GM12878 (cell line): ENCODE measurements around the gene CD7. TPM values are rescaled to one million over a fixed set of nuclear protein-coding genes. Genes with fewer than 3 reads are reported as not detected.

Experiments
- ATAC-seq: fragments of 200-7000 bp; cut with Tn5 transposase; 3 replicates; pipeline ENCODE4 v1.9.1; 2020; ENCODE audit warnings: mild to moderate bottlenecking, moderate library complexity
- BruUV-seq: library from RNA; stranded (reverse); fragments of 400-500 nt; replicated peaks from 2 replicates; lab custom pipeline; 2021; lab: Mats Ljungman, UMichigan
- CTCF ChIA-PET: fragments of 300-600 bp; sonication (Branson Sonifier 250); formaldehyde crosslinking; extraction: SDS; loops from one replicate; lab custom pipeline; 2021; ENCODE audit warnings: inconsistent platforms; lab: Yijun Ruan, JAX
- POLR2A ChIA-PET: fragments of 350-600 bp; formaldehyde crosslinking; extraction: SDS; loops from one replicate; lab custom pipeline; 2021; ENCODE audit warnings: inconsistent platforms; lab: Charles Lee
- RAD21 ChIA-PET: fragments of 300-600 bp; sonication (Branson Sonifier 250); formaldehyde crosslinking; loops from one replicate; lab custom pipeline; 2023; ENCODE audit warnings: antibody characterized with exemption; ENCODE audit not compliant: unreplicated experiment; lab: Charles Lee
- SMC1A ChIA-PET: fragments of 300-600 bp; sonication (Branson Sonifier 250); formaldehyde crosslinking; loops from one replicate; lab custom pipeline; 2023; ENCODE audit not compliant: unreplicated experiment, uncharacterized antibody; lab: Charles Lee
- DNase-seq: peaks from one replicate; pipeline ENCODE4 v3.0.0-alpha.2; 2011; ENCODE audit warnings: low read depth, low spot score
- FAIRE-seq: peaks from 3 replicates; lab custom pipeline; 2011; peaks lifted over from hg19 to GRCh38; lab: Jason Lieb, UNC
- H2AFZ ChIP-seq: 2 replicates; pipeline ENCODE4 v1.6.0; 2011; ENCODE audit warnings: low read depth, low read length, control low read depth; ENCODE audit not compliant: control insufficient read depth
- H3K27ac ChIP-seq: 2 replicates; pipeline ENCODE4 v1.5.1; 2011; ENCODE audit warnings: control low read depth; ENCODE audit not compliant: control insufficient read depth, insufficient read depth
- H3K27me3 ChIP-seq, 2 experiments: replicated peaks in 1 of 2; 2 replicates each; pipeline versions ENCODE4 v1.6.0 to v1.6.1; 2011; ENCODE audit warnings: low read length in 1 of 2; ENCODE audit not compliant: control insufficient read depth in 2 of 2, insufficient read depth in 2 of 2
- H3K36me3 ChIP-seq, 2 experiments: 2 replicates each; pipeline ENCODE4 v1.5.1; 2011; ENCODE audit warnings: low read length in 1 of 2; ENCODE audit not compliant: control insufficient read depth in 2 of 2, insufficient read depth in 2 of 2
- H3K4me1 ChIP-seq: 2 replicates; pipeline ENCODE4 v1.6.1; 2011; ENCODE audit warnings: mild to moderate bottlenecking, low read length, moderate library complexity, mixed read lengths; ENCODE audit not compliant: control insufficient read depth, insufficient read depth
- H3K4me2 ChIP-seq: 2 replicates; pipeline ENCODE4 v1.6.0; 2011; ENCODE audit warnings: control low read depth; ENCODE audit not compliant: control insufficient read depth, insufficient read depth
- H3K4me3 ChIP-seq: fragments of 200-600 bp; sonication (generic); 2 replicates; pipeline ENCODE4 v1.5.1; 2016
- H3K79me2 ChIP-seq: 2 replicates; pipeline ENCODE4 v1.6.0; 2011; ENCODE audit warnings: low read length; ENCODE audit not compliant: control insufficient read depth, insufficient read depth
- H3K9ac ChIP-seq: 2 replicates; pipeline ENCODE4 v1.8.0; 2011; ENCODE audit warnings: low read length, control low read depth, mixed read lengths; ENCODE audit not compliant: control insufficient read depth, insufficient read depth
- H3K9me3 ChIP-seq: replicated peaks from 3 replicates; pipeline ENCODE4 v1.5.1; 2011; ENCODE audit warnings: mild to moderate bottlenecking, low read length; ENCODE audit not compliant: control insufficient read depth, insufficient read depth
- H4K20me1 ChIP-seq: 2 replicates; pipeline ENCODE4 v1.6.0; 2011; ENCODE audit not compliant: control insufficient read depth, insufficient read depth
- CEBPB ChIP-seq, 2 experiments: fragments of 150-350 bp in 1 of 2; IDR thresholded peaks; 2 replicates each; pipeline ENCODE4 v1.6.1; 2012 to 2014; ENCODE audit warnings: low read depth in 2 of 2, low read length in 2 of 2, borderline replicate concordance in 1 of 2, inconsistent platforms in 1 of 2
- IRF4 ChIP-seq: IDR thresholded peaks from 2 replicates; pipeline ENCODE4 v1.6.1; 2011; ENCODE audit warnings: low read depth, low read length
- JUND ChIP-seq: IDR thresholded peaks from 2 replicates; pipeline ENCODE4 v1.6.1; 2012; ENCODE audit warnings: low read depth, mild to moderate bottlenecking, low read length, improper control_type of control experiment, moderate library complexity
- MEF2B ChIP-seq: fragments of 450-650 bp; IDR thresholded peaks from 2 replicates; pipeline ENCODE4 v1.6.1; 2018; ENCODE audit warnings: mild to moderate bottlenecking, moderate library complexity; ENCODE audit not compliant: partially characterized antibody, poor library complexity, severe bottlenecking
- POU2F2 ChIP-seq: IDR thresholded peaks from 3 replicates; pipeline ENCODE4 v1.6.1; 2011; ENCODE audit warnings: low read depth, mild to moderate bottlenecking, low read length, borderline replicate concordance
- SRF ChIP-seq, 2 experiments: IDR thresholded peaks; 2 replicates each; pipeline ENCODE4 v1.6.1; 2011; ENCODE audit warnings: low read depth in 2 of 2, low read length in 2 of 2, mild to moderate bottlenecking in 1 of 2, moderate library complexity in 1 of 2
- ZNF274 ChIP-seq: IDR thresholded peaks from one replicate; pipeline ENCODE4 v1.8.0; 2011; ENCODE audit not compliant: insufficient read length, insufficient read depth
- WGBS: methylation state at CpG from one replicate; pipeline ENCODE4 v1.1.6; 2016; ENCODE audit warnings: low lambda C conversion rate; ENCODE audit not compliant: insufficient replicate concordance, insufficient coverage; ENCODE audit errors: missing lambda C conversion rate; 5-methylcytosine and 5-hydroxymethylcytosine counted together
- in situ Hi-C: fragments of 300-500 bp; cut with MboI; formaldehyde crosslinking; loops from 9 replicates; pipeline ENCODE4 v1.14.3; 2018; ENCODE audit warnings: mixed read lengths
- intact Hi-C: fragments of 100-400 bp; cut with micrococcal nuclease; formaldehyde crosslinking; loops from one replicate; pipeline ENCODE4 v1.14.2; 2022; ENCODE audit not compliant: unreplicated experiment
- polyA plus RNA-seq, 11 experiments: library from polyadenylated mRNA; depleted of rRNA in 4 of 11; unstranded in 6 of 11; stranded (reverse) in 5 of 11; fragments of >200 nt; fragmentation: Nextera tagmentation in 4 of 11; fragmentation: Illumina TruSeq in 1 of 11; extraction: Ambion mirVana in 4 of 11; extraction: Trizol in 1 of 11; gene quantifications; 1 replicate in 1 of 11; 2 replicates in 10 of 11; pipeline versions ENCODE4 v1.2.1 to v1.2.3, GENCODE V29; 2011 to 2016; ENCODE audit warnings: inconsistent platforms in 2 of 11, missing spikeins in 2 of 11, low read depth in 1 of 11
- total RNA-seq, 4 experiments: library from RNA; depleted of rRNA in 3 of 4; stranded (reverse); fragments of >200 nt in 3 of 4; fragmentation: Illumina TruSeq in 1 of 4; extraction: Trizol in 1 of 4; gene quantifications; 2 replicates each; pipeline versions ENCODE4 v1.2.1 to v1.2.3, GENCODE V29; 2013 to 2021

The CD7 gene
- total and polyA plus RNA-seq, 10 of the 15 experiments (the other 5 are each of a cell fraction or from before 2014, with no cell fraction given), result 0.33 TPM; not detected in 9

GRCh38 chr17:82346342-82347300, 29.2 kb upstream of the CD7 start (continued):
- no peak for TF ChIP-seq CEBPB (IDR thresholded peaks at IDR 0.05; ENCODE audit: borderline replicate concordance in 1 of 2, low read depth in 2 of 2, low read length in 2 of 2)

DNA sequence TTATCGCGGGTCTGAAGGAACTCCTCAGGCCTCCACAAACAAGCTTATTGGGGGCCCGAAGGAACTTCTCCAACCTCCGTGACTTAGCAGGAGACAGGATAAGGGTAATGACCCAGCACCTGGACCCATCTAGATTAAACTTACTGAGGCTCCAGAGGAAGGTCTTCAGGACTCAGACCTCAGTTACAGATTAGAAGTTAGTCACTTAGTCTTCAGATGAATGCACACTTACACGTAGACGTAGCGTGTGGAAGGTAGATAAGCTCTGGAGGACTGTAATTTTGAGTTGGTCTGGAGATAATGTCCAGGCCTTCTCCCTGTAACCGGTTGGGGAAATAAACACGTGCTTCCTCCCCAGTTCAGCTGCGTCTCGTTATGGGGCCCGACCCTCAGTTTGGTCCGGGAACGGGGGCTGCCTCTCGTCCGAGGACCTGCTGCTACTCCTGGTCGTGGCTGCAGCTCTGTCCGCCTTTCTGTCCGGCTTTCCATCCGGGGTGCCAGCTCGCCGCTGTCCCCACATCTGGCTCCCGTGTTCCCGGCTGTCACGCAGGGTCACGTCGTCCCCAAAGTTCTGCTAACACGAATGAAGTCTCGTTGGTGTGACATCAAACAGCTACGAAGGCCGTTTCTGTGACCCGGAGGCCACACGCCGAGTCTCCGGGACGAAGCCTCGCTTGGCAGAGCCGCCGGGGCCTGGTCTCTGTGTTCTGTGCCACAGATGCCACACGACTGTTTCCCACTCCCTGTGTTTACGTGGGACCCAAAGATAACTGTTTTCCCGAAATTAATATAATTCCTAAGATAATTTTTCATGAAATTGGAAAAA, 28.0 kb upstream of the CD7 start:
- no peaks in the 10 kb centered on the region for H3K9me3 ChIP-seq
- H3K27me3 ChIP-seq, result no peaks in the 10 kb centered on the region
- intact Hi-C loops, result no loop called here
- FAIRE-seq (no peak), ATAC-seq (no peak), DNase-seq (no peak)
- no peak overlapping the region for H2AFZ ChIP-seq
- RAD21 ChIA-PET, result interaction anchor here (0.5 to 1.3 kb wide), 2 partner anchors 42 to 72 kb away, joined by 3 read pairs; no protein-coding TSS in a partner anchor
- no peak overlapping the region for H3K4me2 ChIP-seq
- H4K20me1 ChIP-seq, result no peaks in the 10 kb centered on the region
- H3K4me3 ChIP-seq, result no peak overlapping the region
- no TSS peak for BruUV-seq
- POLR2A ChIA-PET, result no interaction called here
- SMC1A ChIA-PET, result no interaction called here
- H3K4me1 ChIP-seq, result no peaks in the 10 kb centered on the region
- no peak overlapping the region for H3K9ac ChIP-seq
- H3K79me2 ChIP-seq, result no peaks in the 10 kb centered on the region
- CTCF ChIA-PET, result interaction anchor here (0.7 to 1.4 kb wide), 3 partner anchors 56 to 110 kb away, joined by 3 to 4 read pairs (median 4); no protein-coding TSS in a partner anchor
- H3K36me3 ChIP-seq, result no peaks in the 10 kb centered on the region
- in situ Hi-C loops, result no loop called here
- no peak for TF ChIP-seq MEF2B
- TF ChIP-seq JUND, result no peak
- no peak for TF ChIP-seq SRF (IDR thresholded peaks at IDR 0.05; ENCODE audit: low read depth in 2 of 2, low read length in 2 of 2)
- TF ChIP-seq IRF4, result no peak
- no peak for TF ChIP-seq POU2F2
- TF ChIP-seq ZNF274, result no peak
- H3K27ac ChIP-seq, result no peak overlapping the region
- 57% methylated on average over 42 of the region's 42 CpGs for WGBS
